ENCODE data around the gene LMO7. TPM values are rescaled to one million over a fixed set of nuclear protein-coding genes. Genes with fewer than 3 reads are reported as not detected.

The LMO7 gene
- total RNA-seq, 1 experiment from 2014 or later, result 20.4 TPM

DNA sequence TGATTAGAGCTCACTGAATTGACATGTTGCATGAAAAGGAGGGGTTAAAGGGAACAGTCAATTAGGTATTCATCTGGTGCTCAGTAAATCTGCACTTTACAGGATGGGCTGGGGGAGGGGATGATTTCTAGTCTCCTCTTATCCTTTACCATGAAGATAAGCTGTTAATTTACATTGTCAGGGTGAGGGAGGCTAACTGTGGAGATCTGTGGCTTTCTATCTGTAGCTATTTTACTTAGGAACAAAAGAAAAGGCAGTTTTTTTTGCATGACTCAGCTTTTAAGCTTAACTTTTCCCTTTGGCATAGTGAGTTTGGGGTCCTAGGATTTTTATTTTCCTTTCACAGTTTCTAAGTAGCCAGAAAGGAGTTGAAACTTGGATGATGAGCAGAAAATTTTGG is 253.3 kb downstream of the LMO7 start:
- Histone ChIP-seq H3K18ac (ENCODE audit: insufficient read length, low read depth, low read length) (no peak overlapping the region), H3K23ac (ENCODE audit: insufficient read length, low read depth, low read length) (no peak overlapping the region), H3K79me1 (ENCODE audit: insufficient read depth, low read depth, low read length, poor library complexity, severe bottlenecking) (no peaks in the 10 kb centered on the region), H2BK15ac (ENCODE audit: low read depth, low read length) (no peak overlapping the region), H2BK20ac (ENCODE audit: low read depth, low read length, poor library complexity, severe bottlenecking) (no peak overlapping the region), H3K14ac (ENCODE audit: insufficient read depth, low read length) (no peak overlapping the region), H3K4me2 (ENCODE audit: insufficient read depth, insufficient read length, low read length) (no peak overlapping the region), H2AK5ac (ENCODE audit: insufficient read length, low read length) (no peak overlapping the region), H3K23me2 (ENCODE audit: insufficient read length, low read depth, low read length, poor library complexity, severe bottlenecking) (no peaks in the 10 kb centered on the region), H3K4me1 (ENCODE audit: insufficient read depth, low read length) (peaks cover 12% of the 10 kb centered on the region), H3K9ac (ENCODE audit: extremely low read depth, insufficient read length, low read length) (no peak overlapping the region), H4K20me1 (ENCODE audit: control insufficient read depth, insufficient read depth, insufficient read length) (no peaks in the 10 kb centered on the region), H3T11ph (ENCODE audit: low read length) (no peak overlapping the region), H3K27ac (ENCODE audit: insufficient read length, low read depth, low read length) (no peak overlapping the region), H4K91ac (ENCODE audit: insufficient read length, low read depth, low read length) (no peak overlapping the region), H3K79me2 (ENCODE audit: insufficient read depth, low read length) (no peaks in the 10 kb centered on the region), H3K4ac (ENCODE audit: low read depth, low read length) (no peak overlapping the region), H3K56ac (ENCODE audit: insufficient read length, low read depth, low read length) (no peak overlapping the region), H3K27me3 (ENCODE audit: insufficient read depth, low read length) (no peaks in the 10 kb centered on the region), H2BK120ac (ENCODE audit: low read depth, low read length, poor library complexity, severe bottlenecking) (no peak overlapping the region), H2BK5ac (ENCODE audit: insufficient read length, low read length) (no peak overlapping the region), H4K8ac (replicated peaks; ENCODE audit: insufficient read length, low read depth, low read length) (no peak overlapping the region), H2BK12ac (ENCODE audit: insufficient read length, low read depth, low read length) (no peak overlapping the region), H3K9me3 (ENCODE audit: control insufficient read depth, low read depth, low read length) (no peaks in the 10 kb centered on the region), H4K5ac (ENCODE audit: insufficient read length, low read depth, low read length) (no peak overlapping the region), H2AFZ (ENCODE audit: low read length) (no peak overlapping the region)
- peak overlapping the region in 2 of 3 experiments; percentile 80 to 83; a peak in 5 of 7 replicates for H3K27ac Mint-ChIP-seq
- peaks cover 55 to 62% of the 10 kb centered on the region in 2 experiments for H3K4me1 Mint-ChIP-seq
- DNase-seq, result no peak
- H3K27me3 Mint-ChIP-seq (ENCODE audit: low read depth), result no peaks in the 10 kb centered on the region
- TF ChIP-seq, protein P1, sequence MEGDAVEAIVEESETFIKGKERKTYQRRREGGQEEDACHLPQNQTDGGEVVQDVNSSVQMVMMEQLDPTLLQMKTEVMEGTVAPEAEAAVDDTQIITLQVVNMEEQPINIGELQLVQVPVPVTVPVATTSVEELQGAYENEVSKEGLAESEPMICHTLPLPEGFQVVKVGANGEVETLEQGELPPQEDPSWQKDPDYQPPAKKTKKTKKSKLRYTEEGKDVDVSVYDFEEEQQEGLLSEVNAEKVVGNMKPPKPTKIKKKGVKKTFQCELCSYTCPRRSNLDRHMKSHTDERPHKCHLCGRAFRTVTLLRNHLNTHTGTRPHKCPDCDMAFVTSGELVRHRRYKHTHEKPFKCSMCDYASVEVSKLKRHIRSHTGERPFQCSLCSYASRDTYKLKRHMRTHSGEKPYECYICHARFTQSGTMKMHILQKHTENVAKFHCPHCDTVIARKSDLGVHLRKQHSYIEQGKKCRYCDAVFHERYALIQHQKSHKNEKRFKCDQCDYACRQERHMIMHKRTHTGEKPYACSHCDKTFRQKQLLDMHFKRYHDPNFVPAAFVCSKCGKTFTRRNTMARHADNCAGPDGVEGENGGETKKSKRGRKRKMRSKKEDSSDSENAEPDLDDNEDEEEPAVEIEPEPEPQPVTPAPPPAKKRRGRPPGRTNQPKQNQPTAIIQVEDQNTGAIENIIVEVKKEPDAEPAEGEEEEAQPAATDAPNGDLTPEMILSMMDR (conservative IDR thresholded peaks at IDR 0.05), result no peak
- peaks cover 6 to 9% of the 10 kb centered on the region in 2 experiments; a peak in 3 of 5 replicates for H3K9me3 Mint-ChIP-seq
- H3K4me3 Mint-ChIP-seq, result no peak overlapping the region
- H3K36me3 Mint-ChIP-seq (ENCODE audit: insufficient read depth in 1 of 3, low read depth in 3 of 3), result peaks cover 5 to 14% (median 7%) of the 10 kb centered on the region in 3 experiments; a peak in 6 of 7 replicates
